GM21381 (cell line): Measurements from ENCODE around the gene DAAM2.

Source experiments
- ATAC-seq: cut with Tn5 transposase; IDR thresholded peaks from one replicate; pipeline ENCODE4 v1.9.1; 2021; ENCODE audit warnings: mild to moderate bottlenecking, moderate library complexity; ENCODE audit not compliant: unreplicated experiment

DAAM2 gene

DNA sequence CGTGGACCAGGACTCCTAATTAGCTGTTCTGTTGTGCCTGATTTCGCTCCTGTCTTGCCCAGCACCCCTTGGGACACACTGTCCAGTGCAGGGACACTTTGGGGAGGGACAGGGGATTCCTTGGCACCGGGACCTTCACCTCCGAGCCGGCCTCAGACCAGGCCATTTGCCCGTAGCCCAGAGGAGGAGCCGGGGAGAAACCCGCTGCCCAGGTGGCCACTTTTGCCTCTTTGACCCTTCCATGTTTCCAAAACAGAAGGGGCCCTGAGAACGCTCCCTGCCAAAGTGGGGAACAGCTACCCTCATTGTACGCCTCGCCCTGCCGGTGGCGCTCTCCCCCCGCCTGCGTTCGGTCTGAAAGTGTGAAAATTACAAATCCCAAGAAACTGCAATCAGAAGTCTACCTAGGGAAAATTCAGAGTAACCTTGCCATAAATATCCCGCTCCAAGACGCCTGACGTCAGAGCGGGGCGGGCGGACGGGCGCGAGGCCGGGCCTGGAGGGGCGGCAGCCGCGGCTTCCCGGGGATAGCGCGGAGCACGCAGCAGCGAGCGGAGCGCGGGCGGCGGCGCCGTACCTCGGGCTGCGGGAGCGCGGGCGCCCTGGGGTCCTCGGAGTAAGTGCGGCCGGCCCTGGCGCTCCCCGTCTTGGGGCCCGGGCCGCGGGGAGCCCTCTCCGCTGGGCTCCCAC is at the start of gene DAAM2:
TSS of gene DAAM2 (plus strand) at position 527 of the 690 bp plus-strand sequence. CDS start 63,927 bp downstream, outside the sequence.
- ATAC-seq = no peak

DNA sequence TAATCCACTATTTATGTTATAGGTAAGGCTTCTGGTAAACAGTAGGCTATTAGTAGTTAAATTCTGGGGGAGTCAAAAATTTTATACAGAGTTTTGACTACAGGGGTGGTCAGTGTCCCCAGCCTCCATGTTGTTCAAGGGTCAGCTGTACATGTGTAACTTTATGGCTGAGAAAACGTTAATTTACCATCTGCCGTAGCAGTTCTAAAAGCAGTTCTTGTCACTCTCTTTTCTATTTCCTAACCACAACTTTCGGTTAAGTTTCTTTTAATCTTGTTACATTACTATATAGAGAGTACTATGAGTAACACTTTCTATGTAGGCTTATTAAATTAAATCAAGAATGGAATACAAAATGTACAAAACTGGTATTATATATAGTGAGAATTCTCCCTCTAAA is 45.4 kb upstream of the DAAM2 start:
- no peak for ATAC-seq

DNA sequence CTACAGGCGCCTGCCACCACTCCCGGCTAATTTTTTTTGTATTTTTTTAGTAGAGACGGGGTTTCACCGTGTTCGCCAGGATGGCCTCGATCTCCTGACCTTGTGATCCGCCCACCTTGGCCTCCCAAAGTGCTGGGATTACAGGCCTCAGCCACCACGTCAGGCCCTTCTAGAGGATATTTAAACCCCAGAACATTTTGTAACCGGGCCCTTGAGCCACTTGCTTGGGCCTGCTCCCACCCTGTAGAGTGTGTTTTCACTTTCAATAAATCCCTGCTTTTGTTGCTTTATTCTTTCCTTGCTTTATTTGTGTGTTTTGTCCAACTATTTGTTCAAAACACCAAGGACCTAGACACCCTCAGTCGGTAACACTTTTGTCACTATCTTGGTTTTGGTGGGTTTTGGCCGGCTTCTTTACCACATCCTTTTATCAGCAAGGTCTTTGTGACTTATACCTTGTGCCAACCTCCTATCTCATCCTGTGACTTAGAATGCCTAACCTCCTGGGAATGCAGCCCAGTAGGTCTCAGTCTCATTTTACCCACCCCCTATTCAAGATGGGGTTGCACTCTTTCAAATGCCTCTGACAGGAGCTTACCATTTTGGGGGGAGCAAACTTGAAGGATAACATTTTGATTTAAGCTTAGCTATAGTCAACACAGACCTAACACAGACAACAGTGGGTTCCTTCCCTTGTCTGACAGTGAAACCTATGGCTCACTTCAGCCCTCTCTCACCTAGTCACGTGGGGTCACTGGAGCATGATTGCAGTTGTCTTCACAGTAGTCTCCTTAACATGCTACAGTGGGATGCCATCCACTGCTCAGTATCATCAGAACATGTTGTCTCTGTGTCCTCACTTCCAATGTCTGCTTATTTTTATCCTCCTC is 39.1 kb upstream of the DAAM2 start:
- ATAC-seq = no peak

DNA sequence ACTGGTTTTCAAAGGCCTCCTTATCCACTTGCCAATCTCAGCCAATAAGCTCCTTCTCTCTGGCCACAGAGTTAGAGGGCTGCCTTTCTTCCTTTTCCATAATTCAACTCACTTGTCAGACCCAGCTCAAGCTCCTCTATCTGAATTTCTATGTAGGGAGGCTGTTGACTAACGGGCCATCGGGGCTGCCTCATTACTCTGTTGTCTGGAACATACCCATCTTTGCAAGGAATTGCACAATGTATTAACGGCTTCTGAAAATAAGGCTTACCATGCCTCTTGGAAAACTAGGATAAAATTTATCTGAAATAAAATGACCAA is 38.5 kb upstream of the DAAM2 start:
- ATAC-seq = no peak

DNA sequence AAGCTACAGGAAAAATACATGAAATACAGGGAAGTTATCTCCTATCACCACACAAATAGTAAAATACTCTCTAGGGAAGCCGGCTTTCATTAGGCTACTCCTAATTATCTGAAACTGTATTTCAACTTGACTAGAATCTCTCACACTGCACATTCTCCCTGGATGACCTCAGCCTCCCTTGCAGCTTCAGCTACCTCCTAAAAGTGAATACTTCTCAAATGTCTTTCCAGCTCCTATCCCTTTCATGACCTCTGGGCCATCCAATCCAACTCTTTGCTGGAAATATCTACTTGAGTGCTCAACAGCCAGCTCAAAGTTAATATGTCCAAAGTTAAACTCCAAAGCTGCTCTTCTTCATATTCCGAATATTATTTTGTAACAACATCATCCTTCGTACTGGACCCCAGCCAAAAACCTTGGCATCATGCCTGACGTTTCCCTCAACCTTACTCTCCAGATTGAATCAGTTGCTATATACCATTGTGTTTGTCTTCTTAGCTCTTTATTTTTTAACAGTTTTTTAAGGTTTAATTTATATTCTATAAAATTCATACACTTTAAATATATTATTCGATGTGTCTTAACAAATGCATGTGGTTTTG is 37.6 kb upstream of the DAAM2 start:
- ATAC-seq = no peak

DNA sequence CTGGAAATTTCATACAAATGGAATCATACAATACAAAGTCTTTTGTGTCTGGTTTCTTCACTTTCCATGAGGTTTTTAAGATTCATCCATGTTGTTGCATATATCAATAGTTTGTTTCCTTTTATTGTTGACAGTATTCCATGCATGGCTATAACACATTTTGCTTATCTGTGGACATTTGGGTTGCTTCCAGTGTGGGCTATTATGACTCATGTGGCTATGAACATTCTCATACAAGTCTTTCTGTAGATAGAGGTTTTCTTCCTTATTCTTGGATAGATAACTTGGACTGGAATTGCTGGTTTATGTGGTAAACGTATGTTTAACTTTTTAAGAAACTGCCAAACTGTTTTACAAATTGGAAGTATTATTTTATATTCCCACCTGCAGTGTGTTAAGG is 36.9 kb upstream of the DAAM2 start:
- no peak for ATAC-seq

DNA sequence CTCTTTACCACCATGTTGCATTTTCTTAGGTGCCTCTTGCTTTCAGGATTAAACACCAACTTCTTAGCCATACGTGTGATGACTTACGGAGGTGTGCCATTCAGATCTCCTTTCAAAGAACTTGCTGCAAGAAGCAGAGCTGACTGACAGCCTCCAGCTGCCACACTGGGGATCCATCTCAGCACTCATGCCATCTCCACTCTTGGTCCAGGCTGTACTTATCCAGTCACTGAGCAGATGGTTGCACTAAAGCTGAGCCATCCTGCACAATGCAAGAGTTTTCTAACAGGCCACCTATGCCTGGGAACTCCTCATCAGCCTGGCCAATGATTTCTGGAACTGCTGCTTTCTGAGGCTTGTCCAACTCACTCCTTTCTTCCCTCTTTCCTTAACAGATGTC is 35.6 kb upstream of the DAAM2 start:
- no peak for ATAC-seq

DNA sequence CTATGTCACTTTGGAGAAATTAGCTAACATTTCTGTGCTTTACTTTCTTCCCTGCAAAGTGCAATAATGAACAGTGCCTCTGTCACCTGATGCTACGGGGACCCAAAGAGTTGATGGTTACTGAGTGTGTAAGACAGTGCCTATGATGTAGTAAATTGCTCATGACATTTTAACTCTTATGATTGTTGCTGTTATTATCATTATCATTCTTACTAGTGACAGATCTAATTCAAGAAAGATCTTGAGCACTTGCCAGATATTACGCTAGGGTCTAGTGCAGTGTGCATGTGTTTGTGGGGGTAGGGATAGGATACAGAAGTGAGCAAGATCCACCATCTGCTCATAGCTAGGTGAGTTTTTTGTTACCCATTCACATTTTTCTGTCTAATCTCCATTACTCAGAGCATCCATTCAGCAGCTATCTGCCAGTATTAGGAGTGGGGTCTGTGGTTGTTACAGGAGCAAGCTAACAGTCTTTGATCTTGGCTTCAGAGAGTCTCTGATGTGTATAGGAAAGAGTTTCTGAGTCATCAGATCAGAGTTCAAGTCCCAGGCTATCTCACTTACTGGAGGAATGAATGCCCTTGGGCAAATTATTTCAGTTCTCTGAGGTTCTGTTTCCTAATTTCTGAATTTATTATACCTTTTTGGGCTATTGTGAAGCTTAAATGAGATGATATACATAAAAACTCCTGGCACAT is 33.1 kb upstream of the DAAM2 start:
- ATAC-seq = no peak

DNA sequence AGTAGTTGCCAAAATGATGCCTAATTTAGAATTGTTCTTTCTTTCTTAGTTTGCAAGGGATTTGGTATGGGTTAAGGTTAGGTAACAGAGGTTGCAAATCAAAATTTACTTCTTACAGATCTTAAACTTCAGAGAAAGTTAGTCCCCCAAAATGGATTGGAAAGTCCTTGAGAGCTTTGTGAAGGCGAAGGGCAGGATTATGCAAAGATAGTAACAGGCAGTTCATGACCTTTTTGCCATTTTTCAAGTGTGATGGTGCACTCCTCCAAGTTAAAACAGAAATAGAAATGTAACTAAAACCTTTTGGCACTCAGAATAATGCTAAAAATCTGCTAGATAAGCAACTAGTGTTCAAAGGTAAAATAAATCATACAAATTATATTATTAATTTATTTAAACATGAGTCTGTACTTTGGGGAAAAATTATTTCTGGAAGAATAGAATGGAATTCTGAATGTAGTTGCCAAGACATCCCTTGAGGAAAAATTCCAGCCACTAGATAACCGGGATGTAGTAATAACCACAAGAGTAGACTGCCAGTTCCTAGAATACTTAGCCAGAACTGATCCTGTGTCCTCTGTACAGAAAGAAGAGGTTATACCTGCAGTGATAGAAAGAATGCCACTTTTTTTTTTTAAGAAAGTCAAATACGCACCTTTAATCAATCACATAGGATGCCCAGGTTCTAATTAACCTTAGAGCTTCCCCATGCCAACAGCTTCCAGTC is 31.8 kb upstream of the DAAM2 start:
- ATAC-seq = no peak

DNA sequence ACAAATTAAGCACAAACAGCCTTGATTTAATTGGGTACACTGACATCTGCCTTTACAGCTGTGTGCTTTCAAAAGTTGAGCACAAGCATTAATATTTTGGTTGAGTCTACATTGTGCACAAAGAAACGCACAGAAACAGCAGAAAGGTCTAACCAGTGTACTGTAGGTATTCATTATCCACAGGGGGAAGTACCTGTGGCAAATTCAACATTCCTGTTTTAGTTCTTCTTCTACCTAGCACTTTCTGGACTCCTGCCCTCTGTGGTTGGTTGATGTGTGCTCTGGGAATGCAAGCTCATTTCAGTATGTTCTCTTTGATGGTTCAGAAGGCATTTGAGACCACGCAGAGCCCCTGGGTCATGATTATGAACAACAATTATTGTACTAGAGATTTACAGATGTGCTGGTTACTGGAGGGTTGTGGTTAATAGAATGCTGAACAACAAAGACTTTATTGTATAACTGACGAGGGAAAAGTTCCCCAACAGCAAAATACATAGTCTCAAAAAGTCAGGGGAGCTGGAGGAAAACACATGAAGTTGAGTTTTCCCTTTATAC is 26.6 kb upstream of the DAAM2 start:
- ATAC-seq = no peak

DNA sequence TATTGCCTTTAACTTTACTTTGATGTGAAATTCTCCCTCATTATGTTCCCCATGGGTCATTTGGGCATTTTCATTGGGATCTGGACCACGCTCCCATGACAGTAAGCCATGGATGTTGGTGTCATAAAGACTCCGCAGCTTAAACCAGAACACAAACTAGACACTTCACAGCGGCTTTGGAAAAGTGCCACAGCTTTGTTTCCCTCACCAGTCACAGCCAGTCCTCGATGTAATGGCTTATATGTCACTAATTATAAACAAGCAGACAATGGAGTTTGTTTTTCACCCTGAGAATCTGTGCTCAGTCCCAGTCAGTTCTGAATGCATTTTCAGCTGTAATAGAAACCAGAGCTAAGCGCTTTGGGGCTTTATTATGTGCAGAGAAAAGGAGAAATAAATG is 23.2 kb upstream of the DAAM2 start:
- no peak for ATAC-seq

DNA sequence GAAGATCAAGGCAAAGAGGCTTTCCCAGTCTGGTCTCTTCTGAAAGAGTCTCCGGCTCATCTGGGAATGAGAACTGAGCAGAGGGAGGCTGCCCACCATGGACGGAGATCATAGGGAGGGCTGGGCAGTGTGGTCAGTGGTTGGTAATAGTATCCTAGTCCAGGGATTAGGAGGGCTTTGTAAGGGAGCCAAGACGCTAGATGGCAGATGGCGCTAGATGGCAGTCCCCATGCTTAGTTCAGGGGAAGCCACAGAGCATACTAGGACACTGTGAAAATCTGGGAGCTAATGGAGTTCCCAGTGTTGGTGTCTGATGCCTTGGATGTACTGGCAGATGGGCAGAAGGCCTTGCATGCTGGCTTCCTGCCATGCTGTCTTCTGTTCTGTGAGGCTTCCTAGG is 21.7 kb upstream of the DAAM2 start:
- no peak for ATAC-seq

DNA sequence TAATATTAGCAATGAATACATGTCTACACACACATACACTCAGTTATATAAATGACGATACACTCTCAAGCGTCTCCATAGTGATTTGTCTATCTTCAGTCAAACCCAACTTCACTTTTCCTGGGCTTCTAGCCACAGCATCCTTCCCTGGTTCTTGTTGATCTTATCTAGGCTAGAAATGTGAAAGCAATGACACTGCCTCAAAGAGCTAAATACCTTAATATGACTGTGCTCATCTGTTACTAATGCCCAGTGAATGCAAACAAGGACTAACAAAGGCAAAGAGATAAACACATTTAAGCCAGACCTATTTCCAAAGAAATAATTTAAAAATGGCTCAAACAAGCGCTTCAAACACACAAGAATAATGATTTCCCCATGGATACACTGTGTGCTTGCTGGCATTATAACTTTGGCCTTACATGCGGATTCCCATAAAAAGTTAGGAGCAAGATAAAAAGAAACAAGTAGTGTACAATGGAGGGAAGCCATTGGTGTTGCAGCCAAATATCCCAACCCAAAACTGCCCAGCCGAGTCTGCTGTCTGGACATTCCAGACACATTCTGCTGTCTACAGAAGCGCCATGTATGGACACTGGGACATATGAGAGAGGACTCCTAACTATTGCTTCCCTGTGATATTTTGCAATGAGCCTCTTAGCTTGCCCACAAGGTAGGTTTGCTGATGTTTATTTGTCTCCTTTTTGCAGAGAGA is 19.5 kb upstream of the DAAM2 start:
- ATAC-seq = no peak

DNA sequence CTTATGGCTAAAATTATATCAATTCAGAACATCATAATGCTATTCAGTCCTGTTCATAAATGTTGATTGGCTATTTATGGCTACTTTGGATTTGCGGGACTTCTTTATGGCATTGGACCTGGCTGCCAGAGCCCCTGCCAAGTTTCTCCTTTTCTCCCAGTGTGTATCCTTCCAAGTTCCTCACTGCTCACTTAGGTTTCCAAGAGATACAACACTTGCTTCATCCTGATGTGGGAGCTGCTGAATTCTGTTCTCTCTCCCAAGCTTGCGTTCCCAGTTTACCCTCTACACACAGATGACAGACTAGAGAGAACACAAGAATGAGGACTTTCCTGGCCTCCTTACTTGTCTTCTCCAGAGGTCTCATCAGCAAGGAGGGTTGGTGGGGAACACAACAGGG is 18.4 kb upstream of the DAAM2 start:
- no peak for ATAC-seq

DNA sequence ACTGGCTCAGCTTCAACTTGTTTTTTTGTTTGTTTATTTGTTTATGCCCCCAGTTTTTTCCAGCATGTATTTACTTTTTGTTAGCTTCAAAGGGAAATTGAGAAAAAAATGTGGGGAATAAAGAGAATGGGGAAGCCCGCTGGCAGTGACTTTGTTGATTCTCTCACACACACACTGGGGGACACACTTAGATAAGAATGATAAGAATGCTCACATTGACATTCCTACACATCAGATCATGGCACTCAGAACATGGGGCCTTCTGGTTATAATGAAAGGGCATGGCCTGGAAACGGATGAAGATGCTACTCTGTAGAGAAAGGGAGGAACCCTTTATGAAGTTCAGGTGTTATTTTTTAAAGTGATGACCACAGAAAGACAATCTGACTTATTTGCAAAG is 15.6 kb upstream of the DAAM2 start:
- no peak for ATAC-seq

DNA sequence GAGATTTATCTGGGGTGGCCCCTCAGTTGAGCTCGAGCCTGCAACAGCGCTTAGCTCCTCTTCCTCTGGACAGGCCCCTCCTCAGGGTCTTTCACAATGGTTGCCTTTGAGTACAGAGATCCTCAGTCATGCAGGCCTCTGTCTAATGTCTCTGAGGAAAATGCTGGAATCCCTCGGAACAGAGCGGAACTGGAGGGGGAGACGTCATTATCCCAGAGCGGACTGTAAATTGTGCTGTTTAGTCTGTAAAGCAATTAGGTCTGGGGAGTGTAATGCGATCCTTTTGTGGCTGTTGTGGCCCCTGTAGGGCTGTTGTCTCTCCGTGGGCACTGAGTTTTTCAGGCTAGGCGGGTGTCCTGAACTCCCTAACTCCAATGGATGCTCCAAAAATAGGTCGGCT is 15.0 kb upstream of the DAAM2 start:
- no peak for ATAC-seq

DNA sequence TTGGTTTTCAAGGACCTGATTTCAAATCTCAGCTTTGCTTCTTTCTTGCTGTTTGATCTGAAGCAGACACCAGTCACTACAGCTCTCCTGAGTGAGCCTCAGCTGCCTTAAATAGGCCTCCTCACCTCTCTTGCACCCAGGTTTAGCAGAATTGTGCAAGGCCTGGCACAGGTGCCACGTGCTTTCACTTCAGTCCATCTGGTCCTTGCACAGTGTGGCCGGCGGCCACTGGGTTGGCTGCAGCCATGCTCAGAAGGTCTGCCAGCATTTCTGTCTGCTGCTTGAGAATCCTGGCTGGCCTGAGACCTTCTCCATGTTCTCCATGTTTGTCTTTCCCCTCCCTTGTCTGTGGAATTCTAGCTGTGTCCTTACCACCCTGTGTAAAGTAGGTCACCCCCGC is 14.5 kb upstream of the DAAM2 start:
- ATAC-seq = no peak

DNA sequence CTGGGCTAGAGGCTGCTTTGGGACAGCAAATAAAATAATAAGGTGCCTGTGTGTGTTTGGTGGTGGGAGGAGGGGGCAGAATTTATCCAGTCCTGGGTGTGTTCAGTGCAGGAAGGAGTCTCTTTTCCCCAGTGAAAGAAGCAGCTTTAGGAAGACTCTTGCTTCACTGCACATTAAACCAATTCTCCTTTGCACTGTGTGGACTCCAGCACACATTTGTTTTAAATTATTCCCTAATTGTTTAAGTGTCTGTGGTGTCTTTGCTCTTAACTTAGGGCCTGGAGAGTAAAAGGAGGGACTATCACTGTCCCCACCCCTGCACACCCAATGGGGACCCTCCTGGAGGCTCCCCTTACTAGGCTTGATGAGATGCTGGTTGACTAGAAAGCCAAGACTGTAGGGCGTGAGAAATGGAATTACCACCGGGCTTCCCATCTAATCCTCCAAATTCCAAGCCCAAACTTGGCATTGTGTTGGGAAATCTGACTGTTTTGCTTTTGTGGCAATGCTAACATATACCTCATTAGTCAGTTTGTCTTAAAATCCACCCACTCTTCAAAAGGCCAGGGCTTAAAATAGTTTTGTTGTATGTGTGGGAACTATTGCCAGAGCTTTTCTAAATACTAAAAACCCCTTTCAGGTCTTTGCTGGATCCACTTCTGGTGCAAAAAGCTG is 13.5 kb upstream of the DAAM2 start:
- ATAC-seq = no peak

DNA sequence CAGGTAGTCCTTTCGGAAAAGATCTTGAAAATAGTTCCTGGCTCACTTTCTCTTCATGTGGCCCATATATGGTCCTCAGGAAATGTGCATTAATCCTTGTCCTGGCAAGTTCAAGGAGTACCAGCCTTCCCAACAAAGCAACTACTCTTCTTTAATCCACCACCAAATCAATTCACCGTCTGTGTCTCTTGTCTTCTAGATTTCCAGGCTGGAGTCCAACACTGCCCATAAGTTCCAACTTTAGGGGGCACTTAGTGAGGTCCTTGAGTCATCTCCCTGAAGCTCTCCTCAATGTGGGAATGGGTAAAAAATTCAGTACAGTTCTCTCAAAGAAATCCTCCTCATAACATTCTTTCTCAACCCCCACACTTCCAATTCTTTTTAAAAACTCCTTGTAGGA is 6.9 kb upstream of the DAAM2 start:
- no peak for ATAC-seq
